A549 treated with RU486 at 1 μM for 4 hours (cell line): ENCODE measurements around the gene TNN. TPM values are rescaled to one million over a fixed set of nuclear protein-coding genes. Genes with fewer than 3 reads are reported as not detected.

Experiments
- total RNA-seq: library from RNA; stranded (reverse); fragments of 200-300 nt; extraction: Qiagen RNA extraction; gene quantifications from 5 replicates; pipeline ENCODE4 v1.2.3, GENCODE V29; 2022; ENCODE audit warnings: low read depth

TNN gene, protein sequence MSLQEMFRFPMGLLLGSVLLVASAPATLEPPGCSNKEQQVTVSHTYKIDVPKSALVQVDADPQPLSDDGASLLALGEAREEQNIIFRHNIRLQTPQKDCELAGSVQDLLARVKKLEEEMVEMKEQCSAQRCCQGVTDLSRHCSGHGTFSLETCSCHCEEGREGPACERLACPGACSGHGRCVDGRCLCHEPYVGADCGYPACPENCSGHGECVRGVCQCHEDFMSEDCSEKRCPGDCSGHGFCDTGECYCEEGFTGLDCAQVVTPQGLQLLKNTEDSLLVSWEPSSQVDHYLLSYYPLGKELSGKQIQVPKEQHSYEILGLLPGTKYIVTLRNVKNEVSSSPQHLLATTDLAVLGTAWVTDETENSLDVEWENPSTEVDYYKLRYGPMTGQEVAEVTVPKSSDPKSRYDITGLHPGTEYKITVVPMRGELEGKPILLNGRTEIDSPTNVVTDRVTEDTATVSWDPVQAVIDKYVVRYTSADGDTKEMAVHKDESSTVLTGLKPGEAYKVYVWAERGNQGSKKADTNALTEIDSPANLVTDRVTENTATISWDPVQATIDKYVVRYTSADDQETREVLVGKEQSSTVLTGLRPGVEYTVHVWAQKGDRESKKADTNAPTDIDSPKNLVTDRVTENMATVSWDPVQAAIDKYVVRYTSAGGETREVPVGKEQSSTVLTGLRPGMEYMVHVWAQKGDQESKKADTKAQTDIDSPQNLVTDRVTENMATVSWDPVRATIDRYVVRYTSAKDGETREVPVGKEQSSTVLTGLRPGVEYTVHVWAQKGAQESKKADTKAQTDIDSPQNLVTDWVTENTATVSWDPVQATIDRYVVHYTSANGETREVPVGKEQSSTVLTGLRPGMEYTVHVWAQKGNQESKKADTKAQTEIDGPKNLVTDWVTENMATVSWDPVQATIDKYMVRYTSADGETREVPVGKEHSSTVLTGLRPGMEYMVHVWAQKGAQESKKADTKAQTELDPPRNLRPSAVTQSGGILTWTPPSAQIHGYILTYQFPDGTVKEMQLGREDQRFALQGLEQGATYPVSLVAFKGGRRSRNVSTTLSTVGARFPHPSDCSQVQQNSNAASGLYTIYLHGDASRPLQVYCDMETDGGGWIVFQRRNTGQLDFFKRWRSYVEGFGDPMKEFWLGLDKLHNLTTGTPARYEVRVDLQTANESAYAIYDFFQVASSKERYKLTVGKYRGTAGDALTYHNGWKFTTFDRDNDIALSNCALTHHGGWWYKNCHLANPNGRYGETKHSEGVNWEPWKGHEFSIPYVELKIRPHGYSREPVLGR (N-terminal part only)
- not detected in 5 replicates for total RNA-seq

DNA sequence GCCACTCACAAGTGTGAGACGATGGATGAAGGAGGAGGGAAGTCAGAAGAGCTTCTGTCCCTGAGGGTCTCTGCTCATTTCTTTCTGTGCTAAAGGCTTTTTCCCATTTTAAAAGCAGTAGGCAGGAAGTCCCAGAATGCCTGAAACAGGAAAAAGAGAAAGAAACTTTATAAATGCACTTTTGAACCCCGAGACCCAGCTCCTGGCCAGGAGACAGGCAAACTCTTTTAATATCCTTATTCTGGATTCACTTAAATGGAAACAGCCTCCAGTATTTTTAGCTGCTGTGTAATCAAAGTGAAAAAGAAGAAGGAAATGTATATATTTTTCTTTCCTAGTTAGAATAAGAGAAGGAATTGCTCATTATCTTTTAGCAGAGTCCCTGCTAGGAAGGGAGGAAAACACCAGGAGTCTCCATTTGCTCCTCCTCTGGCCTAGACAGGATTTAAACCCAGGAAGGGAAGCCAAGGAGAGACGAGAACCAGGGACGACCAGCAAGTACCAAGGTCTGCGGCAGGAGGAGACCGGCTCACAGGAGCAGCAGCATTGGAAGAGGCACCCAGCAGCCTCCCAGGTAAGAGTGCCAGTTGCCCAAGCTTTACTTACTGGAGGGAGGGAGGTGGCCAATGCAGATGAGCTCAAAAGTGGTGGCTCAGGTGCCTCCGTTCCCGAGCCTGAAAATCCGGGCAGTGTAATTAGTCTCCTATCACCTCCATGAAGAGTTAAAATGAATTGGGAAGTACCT, at the start of gene TNN:
TSS of gene TNN (plus strand) at position 472 of the 745 bp plus-strand sequence. CDS start 9,586 bp downstream, outside the sequence.

GRCh38 chr1:175023043-175023921, 44.4 kb upstream of the TNN start, which contains the start of gene MRPS14:
Gene MRPS14 (minus strand): TSS chr1:175023425. CDS start chr1:175023408, 17 bp downstream.

GRCh38 chr1:175192630-175193526, 125.2 kb downstream of the TNN start, which contains the start of gene KIAA0040:
Gene KIAA0040 (minus strand): TSS chr1:175192776. CDS start chr1:175161013, 31,763 bp downstream.

Other genes with a start within 250 kb of the TNN start
- gene CACYBP, start 67.9 kb upstream of the TNN start, total RNA-seq: 167 to 216 TPM (median 188 TPM) in 5 replicates
- gene MRPS14, start 44.4 kb upstream of the TNN start, total RNA-seq: 16.0 to 27.2 TPM (median 24.7 TPM) in 5 replicates
- 0.16 to 0.82 TPM (median 0.54 TPM) in 5 replicates for gene KIAA0040, start 124.9 kb downstream of the TNN start, total RNA-seq